Activated CD4-positive, alpha-beta T cell treated with anti-CD3 and anti-CD28 coated beads, Interleukin-2, amount 10 ng/mL, durations not matched to agents 7 days and 5 days (primary cell): ENCODE data around the gene C13orf46. TPM values are rescaled to one million over a fixed set of nuclear protein-coding genes. Genes with fewer than 3 reads are reported as not detected.
A peak's percentile ranks its signal among the peaks of the same experiment; 100 is the strongest.
"Not testable (repeated sequence)": the region's sequence is repeated elsewhere in the genome, so short reads cannot be mapped to it uniquely, and the experiment has no call there.

Experiments used
- CTCF ChIA-PET: fragments of 350-600 bp; sonication (Branson Sonifier 250); formaldehyde crosslinking; loops from one replicate; lab custom pipeline; 2021; ENCODE audit warnings: antibody characterized with exemption; lab: Charles Lee
- POLR2A ChIA-PET: fragments of 350-600 bp; sonication (Branson Sonifier 250); formaldehyde crosslinking; loops from one replicate; lab custom pipeline; 2021; ENCODE audit warnings: antibody characterized with exemption; lab: Charles Lee
- DNase-seq: peaks from one replicate; pipeline ENCODE4 v3.0.0-alpha.2; 2020
- H3K27ac Mint-ChIP-seq: one replicate; pipeline ENCODE4 v1.8.0; 2021; ENCODE audit warnings: mild to moderate bottlenecking, moderate library complexity, mixed read lengths
- H3K27me3 Mint-ChIP-seq: one replicate; pipeline ENCODE4 v1.8.0; 2021; ENCODE audit warnings: mixed read lengths
- H3K36me3 Mint-ChIP-seq: one replicate; pipeline ENCODE4 v1.8.0; 2021; ENCODE audit warnings: low read depth, mixed read lengths
- H3K4me1 Mint-ChIP-seq: one replicate; pipeline ENCODE4 v1.8.0; 2021; ENCODE audit warnings: mixed read lengths
- H3K4me3 Mint-ChIP-seq: one replicate; pipeline ENCODE4 v1.8.0; 2021; ENCODE audit warnings: mild to moderate bottlenecking, moderate library complexity, mixed read lengths
- H3K9me3 Mint-ChIP-seq: one replicate; pipeline ENCODE4 v1.8.0; 2021; ENCODE audit warnings: mixed read lengths
- total RNA-seq, 2 experiments: library from RNA; stranded (reverse); gene quantifications; one replicate each; pipeline ENCODE4 v1.2.3, GENCODE V29; 2021

The C13orf46 gene
- total RNA-seq, 2 experiments from 2014 or later = 7.3 to 9.8 TPM

DNA sequence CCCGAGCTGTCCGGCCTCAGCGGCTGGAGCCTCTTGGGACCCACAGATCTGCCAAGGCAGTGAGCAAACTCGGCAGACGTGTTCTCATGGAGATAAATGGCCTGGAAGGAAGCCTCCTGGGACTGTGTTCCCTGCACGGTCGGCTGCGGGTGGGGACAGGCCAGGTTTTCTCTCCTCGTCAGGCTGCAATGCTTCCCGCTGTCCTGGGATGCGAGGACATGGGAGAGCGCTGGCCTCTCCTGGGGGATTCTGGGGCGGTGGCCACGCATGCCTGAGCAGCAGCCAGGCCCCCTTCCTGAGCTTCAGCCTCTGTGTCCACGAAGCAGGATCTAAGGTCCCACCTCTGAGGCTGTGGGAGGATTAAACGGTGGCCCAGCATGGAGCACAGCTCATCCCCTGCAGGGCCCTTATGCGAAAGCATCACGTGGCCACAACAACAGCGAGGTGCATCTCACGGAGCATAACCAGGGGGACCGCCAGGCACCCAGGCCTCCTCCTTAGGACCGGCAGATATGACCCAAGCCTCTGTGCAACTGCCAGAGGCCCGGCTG lies 21.2 kb upstream of the C13orf46 start:
- Mint-ChIP-seq H3K4me1 (no peaks in the 10 kb centered on the region), H3K27me3 (no peaks in the 10 kb centered on the region), H3K9me3 (no peaks in the 10 kb centered on the region), H3K27ac (no peak overlapping the region), H3K36me3 (peaks cover 56% of the 10 kb centered on the region), H3K4me3 (no peak overlapping the region)
- POLR2A ChIA-PET = no interaction called here
- DNase-seq = no peak
- CTCF ChIA-PET = interaction anchor here (1.4 to 1.5 kb wide), 2 partner anchors 8 to 9 kb away, joined by 3 read pairs; no protein-coding TSS in a partner anchor

DNA sequence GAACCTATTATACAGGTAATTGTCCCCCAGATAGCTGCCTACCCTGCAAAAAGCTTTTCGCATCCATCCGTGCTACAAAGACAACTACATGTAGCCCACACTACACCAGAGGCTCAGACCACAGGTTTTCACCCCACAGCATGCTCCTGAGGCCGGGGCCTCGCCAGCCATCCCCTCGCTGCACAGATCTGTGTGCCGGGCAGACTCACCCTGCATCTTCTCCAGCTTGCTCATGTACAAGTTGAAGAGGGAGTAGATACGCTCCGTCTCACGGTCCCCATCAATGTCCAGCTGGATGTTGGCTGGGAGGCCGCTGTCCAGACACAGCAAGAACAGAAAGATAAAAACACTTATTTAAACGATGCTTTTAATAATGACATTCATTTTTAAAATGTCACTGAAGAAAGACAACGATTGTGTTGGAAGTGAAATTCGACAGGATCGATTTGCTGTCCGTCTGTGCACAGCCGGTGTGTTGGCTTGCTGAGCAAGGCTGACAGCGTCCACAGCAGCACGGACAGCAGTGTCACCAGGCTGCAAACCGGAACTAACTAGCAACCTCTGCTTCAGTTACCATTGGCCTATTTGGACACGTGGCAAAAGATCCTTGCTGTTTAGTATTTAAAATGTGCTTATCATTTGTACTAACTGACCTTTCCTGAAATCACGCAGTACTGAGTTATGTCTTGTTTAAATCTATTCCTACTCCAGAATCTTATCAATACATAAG lies 18.6 kb upstream of the C13orf46 start:
- POLR2A ChIA-PET = no interaction called here
- no peak overlapping the region for H3K4me3 Mint-ChIP-seq
- peaks cover 60% of the 10 kb centered on the region for H3K36me3 Mint-ChIP-seq
- H3K4me1 Mint-ChIP-seq = no peaks in the 10 kb centered on the region
- H3K27me3 Mint-ChIP-seq = no peaks in the 10 kb centered on the region
- peaks cover 6% of the 10 kb centered on the region for H3K9me3 Mint-ChIP-seq
- CTCF ChIA-PET = no interaction called here
- no peak overlapping the region for H3K27ac Mint-ChIP-seq
- DNase-seq = no peak

GRCh38 chr13:113991676-113992179 lies 17.9 kb upstream of the C13orf46 start:
- Mint-ChIP-seq H3K27me3 (no peaks in the 10 kb centered on the region), H3K27ac (no peak overlapping the region), H3K4me1 (no peaks in the 10 kb centered on the region), H3K4me3 (no peak overlapping the region), H3K9me3 (peaks cover 6% of the 10 kb centered on the region), H3K36me3 (peaks cover 56% of the 10 kb centered on the region)
- POLR2A ChIA-PET = interaction anchor here (0.7 kb wide), 1 partner anchor 10 kb away, joined by 3 read pairs; no protein-coding TSS in a partner anchor
- CTCF ChIA-PET = no interaction called here
- no peak for DNase-seq

- Mint-ChIP-seq H3K4me3 (no peak overlapping the region), H3K36me3 (peaks cover 56% of the 10 kb centered on the region)
These were observed 17.4 kb upstream of the C13orf46 start for GRCh38 chr13:113991191-113991669.

DNA sequence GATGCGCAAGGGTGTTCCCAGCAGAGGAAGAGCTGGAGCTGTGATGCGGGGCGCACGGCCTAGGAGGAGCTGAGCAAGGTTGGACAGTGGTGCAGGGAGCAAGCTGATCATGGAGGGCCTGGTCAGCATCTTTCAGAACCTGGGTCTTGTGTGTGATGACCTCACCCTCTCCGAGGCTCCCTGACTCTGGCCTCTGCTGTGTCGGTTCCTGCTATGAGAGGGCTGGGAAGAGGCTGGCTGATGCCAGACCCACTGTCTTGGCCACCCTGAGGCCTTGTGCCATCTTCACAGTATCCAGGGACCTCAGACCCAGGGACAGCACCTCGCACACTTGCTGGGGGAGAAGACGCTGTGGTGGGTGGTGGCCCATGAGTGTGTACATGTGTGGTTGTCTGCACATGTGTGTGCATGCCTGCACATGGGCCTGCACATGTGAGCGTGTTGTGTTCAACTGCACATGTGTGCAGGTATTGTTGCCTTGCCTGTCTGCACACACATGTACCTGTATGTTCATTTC lies 16.5 kb upstream of the C13orf46 start:
- H3K27ac Mint-ChIP-seq = no peak overlapping the region
- no peak for DNase-seq
- no peaks in the 10 kb centered on the region for H3K27me3 Mint-ChIP-seq
- peaks cover 6% of the 10 kb centered on the region for H3K9me3 Mint-ChIP-seq
- no peak overlapping the region for H3K4me3 Mint-ChIP-seq
- peaks cover 56% of the 10 kb centered on the region for H3K36me3 Mint-ChIP-seq
- ChIA-PET CTCF (no interaction called here), POLR2A (no interaction called here)
- H3K4me1 Mint-ChIP-seq = no peaks in the 10 kb centered on the region

More at GRCh38 chr13:113991191-113991669, 17.4 kb upstream of the C13orf46 start:
- ChIA-PET CTCF (no interaction called here), POLR2A (interaction anchor here (0.7 kb wide), 1 partner anchor 9 kb away, joined by 3 read pairs; no protein-coding TSS in a partner anchor)
- no peak overlapping the region for H3K27ac Mint-ChIP-seq
- peaks cover 6% of the 10 kb centered on the region for H3K9me3 Mint-ChIP-seq
- no peaks in the 10 kb centered on the region for H3K27me3 Mint-ChIP-seq
- no peaks in the 10 kb centered on the region for H3K4me1 Mint-ChIP-seq
- no peak for DNase-seq

- no peak overlapping the region for H3K27ac Mint-ChIP-seq
- CTCF ChIA-PET = no interaction called here
- H3K4me3 Mint-ChIP-seq = no peak overlapping the region
- DNase-seq = no peak
- peaks cover 54% of the 10 kb centered on the region for H3K36me3 Mint-ChIP-seq
- no peaks in the 10 kb centered on the region for H3K27me3 Mint-ChIP-seq
- H3K4me1 Mint-ChIP-seq = no peaks in the 10 kb centered on the region
- POLR2A ChIA-PET = no interaction called here
- peaks cover 6% of the 10 kb centered on the region for H3K9me3 Mint-ChIP-seq
These were observed 15.9 kb upstream of the C13orf46 start for GRCh38 chr13:113989585-113990300.

DNA sequence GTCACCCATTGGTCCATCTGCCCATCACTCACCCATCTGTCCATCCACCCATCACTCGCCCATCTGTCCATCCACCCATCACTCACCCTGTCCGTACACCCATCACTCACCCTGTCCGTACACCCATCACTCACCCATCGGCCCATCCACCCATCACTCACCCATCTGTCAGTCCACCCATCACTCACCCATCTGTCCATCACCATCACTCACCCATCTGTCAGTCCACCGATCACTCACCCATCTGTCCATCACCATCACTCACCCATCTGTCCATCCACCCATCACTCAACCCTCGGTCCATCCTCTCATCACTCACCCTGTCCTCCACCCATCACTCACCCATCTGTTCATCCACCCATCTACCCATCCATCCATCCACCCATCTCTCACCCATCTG lies 15.0 kb upstream of the C13orf46 start:
- DNase-seq, H3K27ac Mint-ChIP-seq, POLR2A ChIA-PET, H3K4me1 Mint-ChIP-seq, H3K9me3 Mint-ChIP-seq, H3K4me3 Mint-ChIP-seq, H3K27me3 Mint-ChIP-seq, CTCF ChIA-PET: not testable (repeated sequence)
- peaks cover 50% of the 10 kb centered on the region for H3K36me3 Mint-ChIP-seq

DNA sequence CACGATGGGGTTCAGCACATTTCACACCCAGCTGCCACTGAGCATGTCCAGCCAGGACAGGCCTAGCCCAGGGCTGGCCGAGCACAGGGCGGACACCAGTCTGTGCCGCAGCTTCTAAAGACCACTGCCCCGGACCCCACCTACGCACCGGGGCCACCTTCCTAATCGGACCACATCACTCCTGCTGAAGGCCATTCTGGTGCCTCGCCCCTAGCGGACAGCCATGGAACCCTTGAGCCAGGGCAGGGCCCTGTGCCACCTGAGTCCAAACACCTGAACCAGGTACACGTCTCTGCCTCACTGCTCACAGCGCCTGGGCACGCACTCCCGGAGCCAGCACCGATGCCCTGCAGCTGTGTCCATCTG lies 8.4 kb upstream of the C13orf46 start:
- Mint-ChIP-seq H3K9me3 (no peaks in the 10 kb centered on the region), H3K36me3 (peaks cover 50% of the 10 kb centered on the region), H3K27ac (no peak overlapping the region), H3K4me3 (no peak overlapping the region), H3K27me3 (no peaks in the 10 kb centered on the region), H3K4me1 (peaks cover 2% of the 10 kb centered on the region)
- CTCF ChIA-PET = interaction anchor here (1.7 kb wide), 1 partner anchor 9 kb away, joined by 6 read pairs; no protein-coding TSS in a partner anchor
- no peak for DNase-seq
- POLR2A ChIA-PET = interaction anchor here (0.6 kb wide), 1 partner anchor 9 kb away, joined by 3 read pairs; no protein-coding TSS in a partner anchor

DNA sequence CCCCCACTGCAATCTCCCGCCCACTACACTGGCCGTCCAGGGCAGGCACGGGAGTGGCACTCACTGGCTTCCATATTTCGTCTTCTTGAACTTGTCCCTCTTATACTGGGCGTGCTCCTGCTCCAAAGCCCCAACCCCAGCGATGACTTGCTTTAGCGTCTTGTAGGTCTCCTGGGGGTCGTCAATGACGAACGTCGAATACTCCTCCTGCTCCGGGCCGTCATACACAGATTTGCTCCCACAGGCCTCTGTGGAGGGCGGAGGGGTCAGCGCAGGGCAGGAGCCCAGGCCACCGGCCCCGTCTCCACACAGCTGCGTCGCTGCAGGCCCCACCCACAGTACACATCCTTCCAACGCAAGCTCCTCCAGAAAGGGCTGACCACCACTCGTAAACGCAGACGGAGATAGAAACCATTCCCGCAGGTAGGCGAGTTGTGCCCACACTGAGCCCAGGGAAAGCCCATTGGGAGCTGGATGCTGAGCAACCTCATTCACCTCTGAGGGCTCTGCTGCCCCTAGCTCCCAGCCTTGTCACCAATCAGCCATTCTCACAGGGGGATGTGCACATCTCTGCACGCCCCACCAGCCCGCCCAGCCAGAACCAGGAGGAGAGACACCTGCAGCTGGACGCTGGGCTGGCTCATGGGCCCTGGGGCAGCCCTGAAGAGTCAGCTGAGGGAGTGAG lies 7.9 kb upstream of the C13orf46 start:
- POLR2A ChIA-PET = interaction anchor here (0.6 kb wide), 2 partner anchors 10 to 95 kb away, joined by 3 to 5 read pairs; no protein-coding TSS in a partner anchor
- H3K36me3 Mint-ChIP-seq = peaks cover 54% of the 10 kb centered on the region
- H3K4me1 Mint-ChIP-seq = peaks cover 2% of the 10 kb centered on the region
- H3K27ac Mint-ChIP-seq = no peak overlapping the region
- H3K27me3 Mint-ChIP-seq = no peaks in the 10 kb centered on the region
- H3K4me3 Mint-ChIP-seq = no peak overlapping the region
- no peak for DNase-seq
- H3K9me3 Mint-ChIP-seq = no peaks in the 10 kb centered on the region
- CTCF ChIA-PET = interaction anchor here (0.6 to 1.7 kb wide), 3 partner anchors 9 to 1171 kb away, joined by 4 to 6 read pairs (median 5); no protein-coding TSS in a partner anchor

DNA sequence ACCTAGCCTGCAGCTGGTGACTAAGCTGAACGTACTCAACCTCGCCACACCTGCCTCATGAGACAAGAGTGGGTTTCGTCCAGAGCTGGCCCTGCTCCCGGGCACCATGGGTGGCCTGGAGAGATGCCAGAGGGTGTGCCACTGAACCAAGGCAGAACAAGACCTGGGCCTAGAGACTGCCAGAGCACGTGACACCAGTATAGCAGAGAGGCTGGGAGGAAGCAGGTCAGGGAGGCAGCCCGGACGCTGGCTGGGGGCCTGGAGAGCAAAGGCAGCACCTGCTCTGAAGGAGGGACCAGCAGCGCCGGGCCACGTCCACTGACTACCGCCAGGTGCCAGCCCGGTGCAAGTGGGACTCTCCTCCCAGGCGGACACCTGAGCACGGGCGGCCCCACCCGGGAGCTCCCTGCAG lies 7.3 kb upstream of the C13orf46 start:
- H3K4me1 Mint-ChIP-seq = peaks cover 2% of the 10 kb centered on the region
- ChIA-PET CTCF (interaction anchor here (0.6 to 1.7 kb wide), 3 partner anchors 8 to 1171 kb away, joined by 4 to 6 read pairs (median 5); no protein-coding TSS in a partner anchor), POLR2A (interaction anchor here (0.6 kb wide), 1 partner anchor 96 kb away, joined by 5 read pairs; no protein-coding TSS in a partner anchor)
- H3K36me3 Mint-ChIP-seq = peaks cover 59% of the 10 kb centered on the region
- no peaks in the 10 kb centered on the region for H3K27me3 Mint-ChIP-seq
- H3K4me3 Mint-ChIP-seq = no peak overlapping the region
- H3K9me3 Mint-ChIP-seq = no peaks in the 10 kb centered on the region
- DNase-seq = no peak
- H3K27ac Mint-ChIP-seq = no peak overlapping the region

- ChIA-PET CTCF (interaction anchor here (1.0 to 1.7 kb wide), 2 partner anchors 8 to 13 kb away, joined by 5 to 6 read pairs; no protein-coding TSS in a partner anchor), POLR2A (no interaction called here)
- H3K36me3 Mint-ChIP-seq = peaks cover 63% of the 10 kb centered on the region
- H3K4me3 Mint-ChIP-seq = no peak overlapping the region
- peaks cover 2% of the 10 kb centered on the region for H3K4me1 Mint-ChIP-seq
- H3K27me3 Mint-ChIP-seq = no peaks in the 10 kb centered on the region
- no peak for DNase-seq
- H3K9me3 Mint-ChIP-seq = no peaks in the 10 kb centered on the region
- peak overlapping the region; percentile 26 for H3K27ac Mint-ChIP-seq
These were observed 6.7 kb upstream of the C13orf46 start for GRCh38 chr13:113980489-113981064.
